Measurements from ENCODE around the gene RASSF6.

RASSF6 gene

GRCh38 chr4:73525611-73526010 is 94.6 kb downstream of the RASSF6 start:
- no peaks in the 10 kb centered on the region for H3K27me3 Mint-ChIP-seq (ENCODE audit: low read depth)
- no peaks in the 10 kb centered on the region for H3K4me1 Mint-ChIP-seq (ENCODE audit: low read depth)

GRCh38 chr4:73523126-73523525 is 97.1 kb downstream of the RASSF6 start:
- Mint-ChIP-seq H3K36me3 (ENCODE audit: low read depth) (no peaks in the 10 kb centered on the region), H3K27me3 (ENCODE audit: low read depth) (no peaks in the 10 kb centered on the region), H3K4me1 (ENCODE audit: low read depth) (no peaks in the 10 kb centered on the region), H3K4me3 (no peak overlapping the region), H3K9me3 (no peaks in the 10 kb centered on the region), H3K27ac (no peak overlapping the region)
- DNase-seq (ENCODE audit: low spot score), result no peak

More at GRCh38 chr4:73525611-73526010, 94.6 kb downstream of the RASSF6 start:
- H3K9me3 Mint-ChIP-seq, result no peaks in the 10 kb centered on the region
- no peaks in the 10 kb centered on the region for H3K36me3 Mint-ChIP-seq (ENCODE audit: low read depth)
- no peak for DNase-seq (ENCODE audit: low spot score)
- no peak overlapping the region for H3K4me3 Mint-ChIP-seq
- no peak overlapping the region for H3K27ac Mint-ChIP-seq

All from T-helper 2 cell treated with Interferon-gamma antibody and Interleukin-4, amounts not matched to agents 5 μg/mL and 100 μg/mL, for 36 hours (primary cell).